Inferior parietal cortex (tissue), 1 donor: ENCODE data around the gene PTPRN2.

Source experiments
- DNase-seq: peaks from one replicate; pipeline ENCODE4 v3.0.0-alpha.2; 2016; ENCODE audit errors: extremely low spot score

The PTPRN2 gene

GRCh38 chr7:158489462-158490155 is 98.0 kb downstream of the PTPRN2 start:
- no peak for DNase-seq

- no peak for DNase-seq
Measured at GRCh38 chr7:158488181-158488971, 99.2 kb downstream of the PTPRN2 start.

GRCh38 chr7:158487631-158488151 is 99.9 kb downstream of the PTPRN2 start:
- DNase-seq = no peak

GRCh38 chr7:158486919-158487318 is 100.7 kb downstream of the PTPRN2 start:
- no peak for DNase-seq

GRCh38 chr7:158484801-158485531 is 102.7 kb downstream of the PTPRN2 start:
- DNase-seq = no peak

- no peak for DNase-seq
Measured at GRCh38 chr7:158482480-158482879, 105.1 kb downstream of the PTPRN2 start.

- DNase-seq = no peak
Measured at GRCh38 chr7:158479664-158480025, 108.0 kb downstream of the PTPRN2 start.

GRCh38 chr7:158479021-158479663 is 108.5 kb downstream of the PTPRN2 start:
- no peak for DNase-seq

- DNase-seq = no peak
Measured at GRCh38 chr7:158477866-158478265, 109.8 kb downstream of the PTPRN2 start.

- DNase-seq = no peak
Measured at GRCh38 chr7:158476331-158476932, 111.2 kb downstream of the PTPRN2 start.

- DNase-seq = no peak
Measured at GRCh38 chr7:158475679-158476052, 112.0 kb downstream of the PTPRN2 start.

GRCh38 chr7:158475036-158475678 is 112.5 kb downstream of the PTPRN2 start:
- DNase-seq = no peak

GRCh38 chr7:158474488-158474887 is 113.1 kb downstream of the PTPRN2 start:
- DNase-seq = no peak

GRCh38 chr7:158473946-158474345 is 113.7 kb downstream of the PTPRN2 start:
- DNase-seq = no peak

- no peak for DNase-seq
Measured at GRCh38 chr7:158473221-158473620, 114.4 kb downstream of the PTPRN2 start.

GRCh38 chr7:158472596-158472995 is 115.0 kb downstream of the PTPRN2 start:
- DNase-seq = no peak

- no peak for DNase-seq
Measured at GRCh38 chr7:158471716-158472115, 115.9 kb downstream of the PTPRN2 start.

GRCh38 chr7:158470336-158470735 is 117.3 kb downstream of the PTPRN2 start:
- no peak for DNase-seq

- no peak for DNase-seq
Measured at GRCh38 chr7:158469396-158470051, 118.1 kb downstream of the PTPRN2 start.

- DNase-seq = no peak
Measured at GRCh38 chr7:158468700-158469296, 118.8 kb downstream of the PTPRN2 start.
